OCI-LY3 (cell line): Measurements from ENCODE around the gene CXXC5.

ENCODE experiments used
- H2AFZ ChIP-seq: fragments of 200-600, 300-600 bp; shearing (Covaris generic); 2 replicates; pipeline ENCODE4 v1.6.0; 2014; ENCODE audit warnings: antibody characterized with exemption, low read depth, low read length
- H3K27ac ChIP-seq: fragments of 200-600, 300-600 bp; sonication (generic); 2 replicates; pipeline ENCODE4 v1.5.1; 2014; ENCODE audit warnings: mild to moderate bottlenecking, low read length, moderate library complexity, mixed read lengths
- H3K27me3 ChIP-seq: fragments of 200-600, 300-600 bp; sonication (generic); 2 replicates; pipeline ENCODE4 v1.6.1; 2014; ENCODE audit warnings: low read depth, low read length, mixed read lengths
- H3K36me3 ChIP-seq: fragments of 200-600, 300-600 bp; sonication (generic); replicated peaks from 2 replicates; pipeline ENCODE3; 2014; ENCODE audit warnings: low read depth, low read length, mixed read lengths
- H3K4me1 ChIP-seq: fragments of 300-600, 200-600 bp; sonication (generic); 2 replicates; pipeline ENCODE4 v1.6.1; 2014; ENCODE audit warnings: low read length, mixed read lengths
- H3K4me2 ChIP-seq: fragments of 200-600, 300-600 bp; sonication (generic); 2 replicates; pipeline ENCODE4 v1.6.1; 2014; ENCODE audit warnings: low read length, mixed read lengths
- H3K4me3 ChIP-seq: fragments of 300-600, 200-600 bp; sonication (generic); 2 replicates; pipeline ENCODE4 v1.5.1; 2014; ENCODE audit warnings: antibody characterized with exemption, mild to moderate bottlenecking, low read length, moderate library complexity
- H3K79me2 ChIP-seq: fragments of 300-600, 200-600 bp; shearing (Covaris generic); 2 replicates; pipeline ENCODE4 v1.6.1; 2014; ENCODE audit warnings: mild to moderate bottlenecking, low read length, mixed read lengths
- H3K9ac ChIP-seq: fragments of 300-600, 200-600 bp; shearing (Covaris generic); 2 replicates; pipeline ENCODE4 v1.6.0; 2014; ENCODE audit warnings: mild to moderate bottlenecking, low read length, moderate library complexity
- H3K9me3 ChIP-seq: fragments of 200-600, 300-600 bp; shearing (Covaris generic); 2 replicates; pipeline ENCODE4 v1.6.1; 2014; ENCODE audit warnings: low read length, mixed read lengths; ENCODE audit not compliant: insufficient read depth
- H4K20me1 ChIP-seq: fragments of 200-600, 300-600 bp; sonication (generic); 2 replicates; pipeline ENCODE4 v1.6.1; 2016; ENCODE audit warnings: low read length, mixed read lengths; ENCODE audit not compliant: insufficient read depth
- CTCF ChIP-seq: fragments of 200-600, 300-600 bp; sonication (generic); IDR thresholded peaks from 2 replicates; pipeline ENCODE4 v1.5.1; 2014; ENCODE audit warnings: antibody characterized with exemption, low read length, low read depth
- EZH2phosphoT487 ChIP-seq: fragments of 200-600 bp; shearing (Covaris generic); IDR thresholded peaks from 2 replicates; pipeline ENCODE4 v1.6.1; 2018; ENCODE audit warnings: antibody characterized with exemption, mixed run types, low read depth

Gene CXXC5

GRCh38 chr5:139669662-139670368, 21.7 kb downstream of the CXXC5 start:
- Histone ChIP-seq H3K36me3 (peaks cover 3% of the 10 kb centered on the region), H3K4me2 (peak overlapping the region; percentile 95), H3K4me3 (peak overlapping the region; percentile 75), H3K4me1 (peaks cover 80% of the 10 kb centered on the region), H3K27me3 (no peaks in the 10 kb centered on the region), H4K20me1 (peaks cover 40% of the 10 kb centered on the region), H3K9me3 (peaks cover 5% of the 10 kb centered on the region; the same call in 1 of the 2 replicates), H3K27ac (peak overlapping the region; percentile 91), H3K9ac (peak overlapping the region; percentile 78), H3K79me2 (peaks cover 98% of the 10 kb centered on the region), H2AFZ (no peak overlapping the region)
- TF ChIP-seq EZH2phosphoT487 (no peak), CTCF (no peak)

- H3K9me3 ChIP-seq = peaks cover 5% of the 10 kb centered on the region; the same call in 1 of the 2 replicates
- peaks cover 3% of the 10 kb centered on the region for H3K36me3 ChIP-seq
- H3K4me3 ChIP-seq = peak overlapping the region; percentile 75
- peak overlapping the region; percentile 95 for H3K4me2 ChIP-seq
- H3K9ac ChIP-seq = peak overlapping the region; percentile 78
- TF ChIP-seq CTCF (peak; percentile 60), EZH2phosphoT487 (no peak)
- H3K27ac ChIP-seq = peak overlapping the region; percentile 91
- no peak overlapping the region for H2AFZ ChIP-seq
- no peaks in the 10 kb centered on the region for H3K27me3 ChIP-seq
- peaks cover 73% of the 10 kb centered on the region for H3K4me1 ChIP-seq
- peaks cover 46% of the 10 kb centered on the region for H4K20me1 ChIP-seq
- H3K79me2 ChIP-seq = peaks cover 98% of the 10 kb centered on the region
Measured at GRCh38 chr5:139670369-139671095, 22.4 kb downstream of the CXXC5 start.

- no peaks in the 10 kb centered on the region for H3K27me3 ChIP-seq
- peaks cover 5% of the 10 kb centered on the region; the same call in 1 of the 2 replicates for H3K9me3 ChIP-seq
- H4K20me1 ChIP-seq = peaks cover 48% of the 10 kb centered on the region
- H3K4me2 ChIP-seq = peak overlapping the region; percentile 95
- peaks cover 3% of the 10 kb centered on the region for H3K36me3 ChIP-seq
- H3K4me3 ChIP-seq = peak overlapping the region; percentile 75
- H2AFZ ChIP-seq = no peak overlapping the region
- no peak for TF ChIP-seq CTCF
- no peak for TF ChIP-seq EZH2phosphoT487
- peak overlapping the region; percentile 91 for H3K27ac ChIP-seq
- H3K79me2 ChIP-seq = peaks cover 94% of the 10 kb centered on the region
- H3K4me1 ChIP-seq = peaks cover 65% of the 10 kb centered on the region
- H3K9ac ChIP-seq = peak overlapping the region; percentile 78
Measured at GRCh38 chr5:139671096-139671841, 23.1 kb downstream of the CXXC5 start.

GRCh38 chr5:139675213-139675612, 27.1 kb downstream of the CXXC5 start:
- H4K20me1 ChIP-seq = peaks cover 66% of the 10 kb centered on the region
- no peak overlapping the region for H3K9ac ChIP-seq

More at GRCh38 chr5:139675213-139675612, 27.1 kb downstream of the CXXC5 start:
- no peak overlapping the region for H3K4me3 ChIP-seq
- no peaks in the 10 kb centered on the region for H3K27me3 ChIP-seq
- H2AFZ ChIP-seq = no peak overlapping the region
- H3K4me2 ChIP-seq = no peak overlapping the region
- peaks cover 5% of the 10 kb centered on the region for H3K36me3 ChIP-seq
- H3K4me1 ChIP-seq = peaks cover 28% of the 10 kb centered on the region
- peaks cover 69% of the 10 kb centered on the region for H3K79me2 ChIP-seq
- no peak overlapping the region for H3K27ac ChIP-seq
- H3K9me3 ChIP-seq = peaks cover 5% of the 10 kb centered on the region; the same call in 1 of the 2 replicates
- TF ChIP-seq CTCF = no peak
- TF ChIP-seq EZH2phosphoT487 = no peak
